Activated T-cell treated with anti-CD3 and anti-CD28 coated beads for 1 hour (primary cell): Measurements from ENCODE around the gene GUSB.
"Not testable (repeated sequence)": the region's sequence is repeated elsewhere in the genome, so short reads cannot be mapped to it uniquely, and the experiment has no call there.

ENCODE experiments used
- DNase-seq: peaks from one replicate; pipeline ENCODE4 v3.0.0-alpha.2; 2020; ENCODE audit warnings: low read depth

Gene GUSB

GRCh38 chr7:65981965-65982792 lies at the start of gene GUSB:
Gene GUSB, minus strand, starts transcription at chr7:65982213. Its CDS starts 30 bp downstream, at chr7:65982183.
- DNase-seq: peak; percentile 84

- not testable (repeated sequence) for DNase-seq
These were observed 46.3 kb upstream of the GUSB start for GRCh38 chr7:66028342-66028741.

GRCh38 chr7:66016131-66016461 lies 34.1 kb upstream of the GUSB start:
- no peak for DNase-seq

DNA sequence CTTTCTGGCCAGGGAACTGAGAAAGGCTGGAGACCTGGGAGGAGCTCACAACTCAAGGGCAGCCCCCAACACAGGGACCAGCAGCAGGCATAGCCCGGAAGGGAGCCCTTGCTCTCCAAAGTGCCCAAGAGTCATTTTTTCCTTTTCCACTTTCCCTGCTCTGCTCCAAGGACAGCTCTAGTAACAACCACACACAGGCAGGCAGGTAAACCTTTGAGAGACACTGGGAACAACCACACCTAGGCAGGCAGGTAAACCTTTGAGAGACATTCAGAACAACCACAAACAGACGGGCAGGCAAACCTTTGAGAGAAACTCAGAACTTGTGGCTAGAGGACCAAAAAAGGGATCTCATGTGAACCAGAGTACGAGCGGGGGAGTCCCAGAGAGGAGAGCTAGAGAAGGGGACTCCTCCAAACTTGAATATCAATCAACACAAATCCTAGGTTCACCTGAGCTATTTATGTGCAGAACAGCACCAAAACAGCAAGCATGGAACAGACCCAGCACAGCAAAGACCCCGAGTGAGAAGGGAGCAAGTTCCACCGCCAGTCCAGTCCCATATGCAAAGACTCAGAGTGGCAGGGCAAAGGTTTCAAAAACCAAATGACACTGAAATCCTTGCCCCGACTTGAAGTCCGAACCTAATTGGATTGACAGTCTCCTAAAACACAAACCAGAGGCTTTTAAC lies 33.6 kb upstream of the GUSB start:
- DNase-seq: no peak

DNA sequence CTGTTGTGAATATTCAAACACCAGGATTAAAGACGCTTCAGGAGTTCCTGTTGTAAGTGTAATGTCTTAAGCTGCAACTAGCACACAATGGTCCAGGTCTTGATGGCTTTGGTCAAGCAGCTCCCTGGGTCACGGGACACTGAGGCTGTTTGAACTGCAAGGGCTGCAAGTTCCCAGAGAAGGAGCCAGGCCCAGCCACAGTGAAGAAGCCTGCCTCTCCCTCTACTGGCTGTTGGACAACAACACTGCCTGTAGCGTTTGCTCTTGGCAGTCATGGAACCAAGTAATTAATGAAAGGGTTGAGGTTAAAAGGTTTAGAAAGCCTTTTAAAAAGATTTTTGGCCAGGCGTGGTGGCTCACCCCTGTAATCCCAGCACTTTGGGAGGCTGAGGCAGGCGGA lies 31.9 kb upstream of the GUSB start:
- no peak for DNase-seq

DNA sequence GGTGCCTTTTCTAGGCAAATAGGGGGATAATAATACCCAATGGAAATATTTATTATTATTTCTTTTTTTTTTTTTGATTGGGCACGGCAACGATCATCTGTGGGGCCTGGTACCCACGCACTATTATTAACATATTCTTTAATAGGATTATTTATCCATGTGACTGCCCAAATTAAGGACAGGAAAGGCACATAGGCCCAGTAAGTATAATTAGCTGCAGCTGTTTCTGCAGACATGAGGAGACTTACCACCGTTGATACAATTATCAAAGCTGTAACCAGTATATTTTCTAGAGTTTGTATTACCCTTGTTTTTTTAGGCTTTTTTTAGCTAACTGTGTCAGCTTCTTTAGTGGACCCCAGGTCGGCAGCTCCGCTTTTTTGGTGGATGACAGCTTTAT lies 25.2 kb upstream of the GUSB start:
- DNase-seq: no peak

DNA sequence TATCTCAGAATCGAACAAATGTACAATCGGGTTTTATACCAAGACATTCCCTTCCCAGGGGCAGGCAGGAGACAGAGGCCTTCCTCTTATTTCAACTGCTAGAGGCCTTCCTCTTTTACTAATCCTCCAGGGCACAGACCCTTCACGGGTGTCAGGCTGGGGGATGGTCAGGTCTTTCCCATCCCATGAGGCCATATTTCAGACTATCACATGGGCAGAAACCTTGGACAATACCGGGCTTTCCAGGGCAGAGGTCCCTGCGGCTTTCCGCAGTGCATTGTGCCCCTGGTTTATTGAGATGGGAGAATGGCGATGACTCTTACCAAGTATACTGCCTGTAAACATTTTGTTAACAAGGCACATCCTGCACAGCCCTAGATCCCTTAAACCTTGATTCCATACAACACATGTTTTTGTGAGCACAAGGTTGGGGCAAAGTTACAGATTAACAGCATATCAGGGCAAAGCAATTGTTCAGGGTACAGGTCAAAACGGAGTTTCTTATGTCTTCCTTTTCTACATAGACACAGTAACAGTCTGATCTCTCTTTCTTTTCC lies 23.2 kb upstream of the GUSB start:
- not testable (repeated sequence) for DNase-seq

GRCh38 chr7:66000823-66001417 lies 18.9 kb upstream of the GUSB start:
- not testable (repeated sequence) for DNase-seq

GRCh38 chr7:65994984-65995383 lies 13.0 kb upstream of the GUSB start:
- not testable (repeated sequence) for DNase-seq

DNA sequence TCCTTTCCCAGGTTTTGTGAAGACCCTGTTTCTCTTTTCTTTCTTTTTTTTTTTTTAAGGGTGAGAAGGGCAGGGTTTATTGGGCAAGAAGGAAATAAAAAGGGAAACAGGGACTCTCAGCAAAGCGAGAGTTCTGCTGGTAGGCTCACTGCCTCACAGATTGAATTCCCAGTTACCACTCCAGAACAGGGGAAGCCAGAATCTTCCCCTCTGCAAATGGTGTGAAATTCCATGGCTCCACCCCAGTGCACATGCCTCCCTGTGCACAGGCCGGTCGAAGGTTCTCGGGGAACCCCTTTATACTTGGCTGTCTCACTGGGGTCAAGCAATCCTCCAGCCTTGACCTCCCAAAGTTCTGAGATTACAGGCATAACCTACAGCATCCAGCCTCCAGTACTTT lies 10.5 kb upstream of the GUSB start:
- no peak for DNase-seq

- not testable (repeated sequence) for DNase-seq
These were observed 9.8 kb upstream of the GUSB start for GRCh38 chr7:65991829-65992228.

DNA sequence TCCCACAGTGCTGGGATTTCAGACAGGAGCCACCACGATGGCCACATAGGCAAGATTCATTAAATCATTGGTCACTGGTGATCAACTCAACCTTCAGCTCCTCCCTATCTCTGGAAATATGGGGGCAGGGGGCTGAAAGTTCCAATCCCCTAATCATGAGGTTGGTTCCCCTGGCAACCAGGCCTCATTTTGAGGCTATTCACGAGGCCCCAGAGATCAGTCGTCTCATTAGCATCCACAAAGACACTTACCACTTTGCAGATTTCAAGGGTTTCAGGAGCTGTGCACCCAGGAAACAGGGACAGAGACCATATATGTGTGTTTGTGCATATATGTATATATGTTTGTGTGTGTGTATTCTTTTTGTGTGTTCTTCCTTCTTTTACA lies 7.7 kb upstream of the GUSB start:
- DNase-seq: no peak

- not testable (repeated sequence) for DNase-seq
These were observed 6.5 kb upstream of the GUSB start for GRCh38 chr7:65988503-65988902.

DNA sequence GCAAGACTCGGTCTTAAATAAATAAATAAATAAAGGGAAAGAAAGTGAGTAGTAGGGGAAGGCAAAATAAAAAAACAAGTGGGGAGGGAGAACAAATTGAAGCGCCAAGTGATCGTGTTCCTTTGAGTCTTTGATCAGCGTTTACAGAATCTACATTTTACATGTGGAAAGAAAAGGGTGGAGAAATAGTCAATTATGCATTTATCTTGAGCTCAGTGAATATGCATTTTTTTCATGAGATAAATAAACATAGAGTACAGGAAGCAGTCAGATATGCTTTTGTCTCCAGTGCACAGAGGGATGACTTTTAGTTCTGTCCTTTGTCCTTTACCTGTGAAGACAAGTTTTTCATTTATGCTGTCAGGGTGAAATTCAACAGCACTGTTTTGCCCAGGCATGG lies 6.1 kb upstream of the GUSB start:
- no peak for DNase-seq

DNA sequence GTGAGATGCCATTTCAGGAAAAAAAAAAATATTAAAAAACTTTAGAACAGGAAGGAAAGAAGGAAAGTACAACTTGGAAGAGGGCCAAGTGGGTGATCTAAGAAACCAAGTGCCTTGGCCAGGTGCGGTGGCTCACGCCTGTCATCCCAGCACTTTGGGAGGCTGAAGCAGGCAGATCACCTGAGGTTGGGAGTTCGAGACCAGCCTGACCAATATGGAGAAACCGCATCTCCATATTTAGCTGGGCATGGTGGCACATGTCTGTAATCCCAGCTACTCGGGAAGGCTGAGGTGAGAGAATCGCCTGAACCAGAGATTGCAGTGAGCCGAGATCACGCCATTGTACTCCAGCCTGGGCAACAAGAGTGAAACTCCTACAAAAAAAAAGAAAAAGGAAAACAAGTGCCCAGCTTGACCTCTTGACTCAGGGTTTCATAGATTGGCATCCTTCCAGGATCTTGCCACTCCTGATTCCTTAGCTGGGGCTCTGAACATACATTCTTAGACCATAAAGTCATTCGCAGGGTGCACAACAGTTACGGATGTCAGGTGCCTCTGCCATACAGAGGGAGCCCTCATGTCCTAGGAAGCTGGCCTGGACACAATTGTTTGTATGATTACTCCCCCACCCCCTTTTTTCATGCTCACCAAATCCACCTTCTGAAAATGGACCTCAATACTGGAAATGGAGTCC lies 2.1 kb upstream of the GUSB start:
- no peak for DNase-seq

- peak; percentile 28 for DNase-seq
These were observed 1.3 kb downstream of the GUSB start for GRCh38 chr7:65980478-65981250.

DNA sequence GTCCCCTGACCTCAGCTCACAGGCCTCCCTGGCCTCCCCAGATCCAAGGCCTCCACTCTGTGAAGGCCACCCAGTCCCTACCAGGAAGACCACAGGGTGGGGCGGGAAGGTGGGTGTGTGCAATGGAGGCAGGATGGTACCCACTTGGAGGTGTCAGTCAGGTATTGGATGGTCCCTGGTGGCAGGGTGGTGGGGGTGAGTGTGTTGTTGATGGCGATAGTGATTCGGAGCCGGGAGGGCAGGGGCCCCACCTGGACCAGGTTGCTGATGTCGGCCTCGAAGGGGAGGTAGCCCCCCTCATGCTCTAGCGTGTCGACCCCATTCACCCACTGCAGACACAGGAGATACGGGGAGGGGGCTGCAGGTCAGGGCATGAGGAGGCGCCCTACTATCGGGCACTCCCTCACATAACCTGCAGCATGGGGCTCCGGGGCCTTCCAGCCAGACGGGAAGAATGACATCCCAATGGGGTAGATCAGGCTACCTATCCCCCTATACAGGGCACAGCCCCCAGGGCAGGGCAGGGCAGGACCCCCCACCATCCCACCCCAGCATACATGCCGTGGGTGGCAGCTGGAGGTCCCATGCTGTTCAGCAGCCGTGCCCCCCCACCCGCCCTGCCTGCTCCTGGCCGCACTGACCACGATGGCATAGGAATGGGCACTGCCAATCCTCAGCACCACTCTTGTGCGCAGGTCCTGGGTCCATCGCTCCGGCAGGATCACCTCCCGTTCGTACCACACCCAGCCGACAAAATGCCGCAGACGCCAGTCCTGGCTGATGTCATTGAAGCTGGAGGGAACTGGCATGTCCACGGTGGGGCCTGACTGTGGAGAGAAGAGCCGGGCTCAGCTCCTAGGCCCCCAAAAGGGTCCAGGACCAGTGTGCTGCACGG lies 2.2 kb downstream of the GUSB start:
- DNase-seq: no peak

GRCh38 chr7:65978891-65979582 lies 3.0 kb downstream of the GUSB start:
- DNase-seq: no peak

DNA sequence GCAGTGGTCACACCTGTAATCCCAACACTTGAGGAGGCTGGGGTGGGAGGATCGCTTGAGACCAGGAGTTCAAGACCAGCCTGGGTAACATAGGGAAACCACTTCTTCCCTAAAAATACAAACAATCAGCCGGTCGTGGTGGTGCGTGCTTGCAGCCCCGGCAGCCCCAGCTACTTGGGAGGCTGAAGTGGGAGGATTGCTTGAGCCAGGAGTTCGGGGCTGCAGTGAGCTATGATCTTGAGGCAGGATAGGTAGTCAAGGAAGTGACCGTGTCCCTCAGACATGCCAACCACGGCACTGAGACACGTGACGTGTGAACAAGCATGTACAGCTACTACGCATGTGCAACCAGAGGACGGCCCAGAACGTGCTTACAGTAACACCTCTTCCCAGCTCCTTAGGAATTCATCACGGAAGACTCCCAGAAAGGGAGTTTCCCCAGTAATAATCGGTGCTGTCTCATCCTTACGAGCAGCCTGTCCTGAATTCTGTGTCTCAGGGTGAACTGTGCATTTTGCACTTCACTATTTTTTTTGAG lies 5.3 kb downstream of the GUSB start:
- no peak for DNase-seq
